HG03108 (cell line): Measurements from ENCODE around the gene IL27RA.

Experiments
- ATAC-seq: cut with Tn5 transposase; IDR thresholded peaks from one replicate; pipeline ENCODE4 v1.9.1; 2021; ENCODE audit warnings: moderate library complexity; ENCODE audit not compliant: unreplicated experiment

IL27RA gene

GRCh38 chr19:14082675-14082960 lies 51.1 kb downstream of the IL27RA start:
- no peak for ATAC-seq

GRCh38 chr19:14085309-14085995 lies 53.9 kb downstream of the IL27RA start, which contains the start of gene C19orf67:
Gene C19orf67 (minus strand): TSS chr19:14085783. CDS start chr19:14085627, 156 bp downstream.
- ATAC-seq = no peak

- no peak for ATAC-seq
Measured at GRCh38 chr19:14086098-14086497, 54.5 kb downstream of the IL27RA start.

GRCh38 chr19:14088634-14089411 lies 57.3 kb downstream of the IL27RA start:
- ATAC-seq = no peak

GRCh38 chr19:14089412-14089661 lies 57.8 kb downstream of the IL27RA start:
- no peak for ATAC-seq

GRCh38 chr19:14089662-14090508 lies 58.3 kb downstream of the IL27RA start:
- no peak for ATAC-seq

GRCh38 chr19:14090509-14091080 lies 59.0 kb downstream of the IL27RA start, which contains the start of gene SAMD1:
Gene SAMD1 (minus strand): TSS chr19:14090751.
- peak; percentile 28 for ATAC-seq

GRCh38 chr19:14091081-14091812 lies 59.7 kb downstream of the IL27RA start:
- ATAC-seq = peak; percentile 47

- no peak for ATAC-seq
Measured at GRCh38 chr19:14091813-14092462, 60.4 kb downstream of the IL27RA start.

- no peak for ATAC-seq
Measured at GRCh38 chr19:14093117-14093823, 61.7 kb downstream of the IL27RA start.

- no peak for ATAC-seq
Measured at GRCh38 chr19:14094854-14095253, 63.3 kb downstream of the IL27RA start.

- no peak for ATAC-seq
Measured at GRCh38 chr19:14096272-14096992, 64.9 kb downstream of the IL27RA start.

GRCh38 chr19:14097532-14098151 lies 66.1 kb downstream of the IL27RA start:
- ATAC-seq = no peak

GRCh38 chr19:14101003-14101545 lies 69.5 kb downstream of the IL27RA start:
- ATAC-seq = no peak

- no peak for ATAC-seq
Measured at GRCh38 chr19:14102102-14102696, 70.6 kb downstream of the IL27RA start.

GRCh38 chr19:14102756-14103155 lies 71.2 kb downstream of the IL27RA start:
- no peak for ATAC-seq
